Progenitor cell of endocrine pancreas (in vitro differentiated cells): ENCODE data around the gene TMBIM6. TPM values are rescaled to one million over a fixed set of nuclear protein-coding genes. Genes with fewer than 3 reads are reported as not detected.

Source experiments
- DNase-seq: peaks from one replicate; pipeline ENCODE4 v3.0.0; 2021; ENCODE audit warnings: low spot score; ENCODE audit not compliant: unreplicated experiment
- H3K27ac Mint-ChIP-seq: 2 replicates; pipeline ENCODE4 v1.8.0; 2021; ENCODE audit warnings: mild to moderate bottlenecking, moderate library complexity, mixed read lengths
- H3K27me3 Mint-ChIP-seq: 2 replicates; pipeline ENCODE4 v1.8.0; 2021; ENCODE audit warnings: mixed read lengths
- H3K36me3 Mint-ChIP-seq: 2 replicates; pipeline ENCODE4 v1.8.0; 2022; ENCODE audit warnings: mixed read lengths; ENCODE audit not compliant: insufficient read depth
- H3K4me1 Mint-ChIP-seq: 2 replicates; pipeline ENCODE4 v1.8.0; 2021; ENCODE audit warnings: low read depth, mixed read lengths
- H3K4me3 Mint-ChIP-seq: 2 replicates; pipeline ENCODE4 v1.8.0; 2021; ENCODE audit warnings: low read depth, mild to moderate bottlenecking, moderate library complexity, mixed read lengths
- H3K9me3 Mint-ChIP-seq: 2 replicates; pipeline ENCODE4 v1.8.0; 2021; ENCODE audit warnings: low read depth, mixed read lengths
- total RNA-seq: library from RNA; stranded (reverse); gene quantifications from 2 replicates; pipeline ENCODE4 v1.2.1, GENCODE V29; 2021
- TF ChIP-seq, protein P1 (sequence below): fragments of 200-600 bp; sonication (generic); IDR thresholded peaks from one replicate; pipeline ENCODE4 v1.5.0; 2021; ENCODE audit warnings: antibody characterized with exemption, mild to moderate bottlenecking; ENCODE audit not compliant: unreplicated experiment

TMBIM6 gene
- total RNA-seq, 1 donor from 2014 or later, result 449 TPM

DNA sequence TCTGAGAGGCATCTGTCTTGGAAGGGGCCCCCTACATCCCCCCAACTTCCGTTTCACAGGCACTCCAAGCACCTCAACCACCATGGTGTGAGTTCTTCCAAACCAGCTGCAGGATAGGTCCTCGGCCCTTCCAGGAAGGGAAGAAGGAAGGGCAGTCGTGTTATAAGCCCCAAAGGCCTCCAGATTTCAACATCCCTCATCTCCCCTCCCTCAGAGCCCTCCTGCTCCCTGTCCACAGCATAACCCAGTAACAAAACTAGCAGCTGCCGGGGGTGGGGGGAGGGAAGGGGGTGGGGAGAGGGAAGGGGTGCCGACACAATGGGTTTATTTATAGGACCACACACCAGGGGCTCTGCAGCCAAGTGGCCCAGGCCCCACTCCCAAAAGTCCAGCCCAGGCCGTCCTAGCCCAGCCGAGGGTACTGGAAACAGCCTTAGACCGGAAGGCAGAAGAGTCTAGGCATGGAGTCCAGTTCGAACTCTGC is 68.6 kb downstream of the TMBIM6 start:
- TF ChIP-seq, protein P1, sequence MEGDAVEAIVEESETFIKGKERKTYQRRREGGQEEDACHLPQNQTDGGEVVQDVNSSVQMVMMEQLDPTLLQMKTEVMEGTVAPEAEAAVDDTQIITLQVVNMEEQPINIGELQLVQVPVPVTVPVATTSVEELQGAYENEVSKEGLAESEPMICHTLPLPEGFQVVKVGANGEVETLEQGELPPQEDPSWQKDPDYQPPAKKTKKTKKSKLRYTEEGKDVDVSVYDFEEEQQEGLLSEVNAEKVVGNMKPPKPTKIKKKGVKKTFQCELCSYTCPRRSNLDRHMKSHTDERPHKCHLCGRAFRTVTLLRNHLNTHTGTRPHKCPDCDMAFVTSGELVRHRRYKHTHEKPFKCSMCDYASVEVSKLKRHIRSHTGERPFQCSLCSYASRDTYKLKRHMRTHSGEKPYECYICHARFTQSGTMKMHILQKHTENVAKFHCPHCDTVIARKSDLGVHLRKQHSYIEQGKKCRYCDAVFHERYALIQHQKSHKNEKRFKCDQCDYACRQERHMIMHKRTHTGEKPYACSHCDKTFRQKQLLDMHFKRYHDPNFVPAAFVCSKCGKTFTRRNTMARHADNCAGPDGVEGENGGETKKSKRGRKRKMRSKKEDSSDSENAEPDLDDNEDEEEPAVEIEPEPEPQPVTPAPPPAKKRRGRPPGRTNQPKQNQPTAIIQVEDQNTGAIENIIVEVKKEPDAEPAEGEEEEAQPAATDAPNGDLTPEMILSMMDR, result no peak

DNA sequence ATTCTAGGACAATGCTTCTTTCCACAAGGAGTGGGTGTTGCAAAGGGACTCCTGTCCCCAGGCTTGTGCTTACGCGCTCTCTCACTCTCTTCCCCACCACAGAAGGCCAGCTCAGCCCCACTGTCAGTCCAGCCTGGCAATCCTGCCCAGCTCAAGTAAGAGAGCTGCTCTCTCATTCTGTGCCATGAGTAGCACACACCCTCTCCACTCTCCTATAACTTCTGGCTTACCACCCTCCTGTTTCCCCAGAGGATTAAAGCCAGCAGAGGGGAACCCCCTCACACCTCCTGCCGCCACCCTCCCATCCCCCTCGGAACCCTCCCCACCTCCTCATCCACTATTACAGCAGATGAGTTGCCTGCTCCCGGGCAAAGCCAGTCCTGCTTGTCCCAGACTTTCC is 69.8 kb downstream of the TMBIM6 start:
- Mint-ChIP-seq H3K27ac (no peak overlapping the region), H3K9me3 (no peaks in the 10 kb centered on the region), H3K4me1 (peaks cover 8% of the 10 kb centered on the region), H3K4me3 (no peak overlapping the region), H3K27me3 (no peaks in the 10 kb centered on the region), H3K36me3 (peaks cover 2% of the 10 kb centered on the region)
- no peak for DNase-seq
- TF ChIP-seq, protein P1, result no peak

More for the DNA sequence above, 68.6 kb downstream of the TMBIM6 start:
- Mint-ChIP-seq H3K27me3 (no peaks in the 10 kb centered on the region), H3K36me3 (peaks cover 10% of the 10 kb centered on the region), H3K4me1 (peaks cover 8% of the 10 kb centered on the region), H3K27ac (peak overlapping the region; percentile 74), H3K4me3 (no peak overlapping the region), H3K9me3 (no peaks in the 10 kb centered on the region)
- no peak for DNase-seq

DNA sequence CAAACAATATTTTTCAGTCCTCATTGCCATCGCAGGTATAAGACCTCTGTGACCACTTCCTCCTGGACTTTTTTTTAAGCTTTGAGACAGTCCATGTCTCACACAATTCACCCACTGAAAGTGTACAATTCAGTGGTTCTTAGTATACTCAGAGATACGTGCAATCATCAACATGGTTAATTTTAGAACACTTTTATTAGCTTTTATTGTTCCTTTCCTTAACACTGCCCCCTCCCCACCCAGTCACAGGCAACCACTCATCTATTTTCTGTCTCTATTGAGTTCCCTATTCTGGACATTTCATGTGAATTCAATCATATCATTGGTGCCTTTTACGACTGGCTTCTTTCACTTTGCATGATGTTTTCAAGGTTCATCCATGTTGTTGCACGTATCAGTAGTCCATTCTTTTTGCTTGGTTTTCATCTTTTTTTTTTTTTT is 70.6 kb downstream of the TMBIM6 start:
- no peak for DNase-seq
- Mint-ChIP-seq H3K9me3 (no peaks in the 10 kb centered on the region), H3K4me3 (no peak overlapping the region), H3K36me3 (peaks cover 3% of the 10 kb centered on the region), H3K27ac (peak overlapping the region; percentile 43), H3K4me1 (peaks cover 8% of the 10 kb centered on the region), H3K27me3 (no peaks in the 10 kb centered on the region)
- TF ChIP-seq, protein P1, result no peak

DNA sequence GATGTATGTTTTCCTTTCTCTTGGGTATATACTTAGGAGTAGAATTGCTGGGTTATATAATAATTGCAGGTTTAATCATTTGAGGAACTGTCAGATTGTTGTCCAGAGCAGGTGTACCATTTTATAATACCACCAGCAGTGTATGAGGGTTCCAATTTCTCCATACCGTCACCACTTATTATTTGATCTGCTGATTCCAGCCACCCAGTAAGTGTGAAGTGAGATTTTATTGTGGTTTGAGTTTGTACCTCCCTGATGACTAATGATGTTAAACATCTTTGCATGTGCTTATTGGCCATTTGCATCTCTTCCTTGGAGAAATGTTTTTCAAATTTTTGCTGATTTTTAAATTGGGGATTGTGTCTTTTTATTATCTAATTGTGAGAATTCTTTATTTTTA is 71.8 kb downstream of the TMBIM6 start:
- Mint-ChIP-seq H3K9me3 (no peaks in the 10 kb centered on the region), H3K36me3 (peaks cover 5% of the 10 kb centered on the region), H3K4me3 (no peak overlapping the region), H3K4me1 (peaks cover 8% of the 10 kb centered on the region), H3K27me3 (no peaks in the 10 kb centered on the region), H3K27ac (no peak overlapping the region)
- no peak for DNase-seq
- TF ChIP-seq, protein P1, result no peak

Other genes with a start within 250 kb of the TMBIM6 start
- 29.2 and 31.9 TPM in 2 replicates for gene KCNH3, start 202.5 kb upstream of the TMBIM6 start, total RNA-seq
- gene MCRS1, start 173.4 kb upstream of the TMBIM6 start, total RNA-seq, result 88.1 and 92.6 TPM in 2 replicates
- gene FAM186B, start 135.9 kb upstream of the TMBIM6 start, total RNA-seq, result 0.20 and 0.24 TPM in 2 replicates
- gene PRPF40B, start 118.0 kb upstream of the TMBIM6 start, total RNA-seq, result 57.4 and 63.4 TPM in 2 replicates
- gene FMNL3, start 34.2 kb upstream of the TMBIM6 start, total RNA-seq, result 10.8 and 11.9 TPM in 2 replicates
- 33.4 and 34.5 TPM in 2 replicates for gene NCKAP5L, start 86.9 kb downstream of the TMBIM6 start, total RNA-seq
- 6.1 and 7.3 TPM in 2 replicates for gene BCDIN3D, start 101.5 kb downstream of the TMBIM6 start, total RNA-seq
- gene FAIM2, start 162.3 kb downstream of the TMBIM6 start, total RNA-seq, result not detected in 2 replicates
- gene AQP2, start 209.2 kb downstream of the TMBIM6 start, total RNA-seq, result 0.29 and 1.0 TPM in 2 replicates
- gene AQP5, start 220.3 kb downstream of the TMBIM6 start, total RNA-seq, result 1.8 and 2.0 TPM in 2 replicates
- gene AQP6, start 231.4 kb downstream of the TMBIM6 start, total RNA-seq, result 0.29 TPM in 1 of 2 replicates, not detected in the other